Stimulated activated CD8-positive, alpha-beta memory T cell treated with anti-CD3 and anti-CD28 coated beads, Interleukin-7, amount 100 ng/mL, for 4 hours (primary cell): ENCODE measurements around the gene TBC1D22A.
"Not testable (repeated sequence)": the region's sequence is repeated elsewhere in the genome, so short reads cannot be mapped to it uniquely, and the experiment has no call there.

Source experiments
- DNase-seq, 2 donors: peaks; one replicate each; pipeline ENCODE4 v3.0.0-alpha.2; 2020; ENCODE audit warnings: low read depth in 2 of 2

Gene TBC1D22A

DNA sequence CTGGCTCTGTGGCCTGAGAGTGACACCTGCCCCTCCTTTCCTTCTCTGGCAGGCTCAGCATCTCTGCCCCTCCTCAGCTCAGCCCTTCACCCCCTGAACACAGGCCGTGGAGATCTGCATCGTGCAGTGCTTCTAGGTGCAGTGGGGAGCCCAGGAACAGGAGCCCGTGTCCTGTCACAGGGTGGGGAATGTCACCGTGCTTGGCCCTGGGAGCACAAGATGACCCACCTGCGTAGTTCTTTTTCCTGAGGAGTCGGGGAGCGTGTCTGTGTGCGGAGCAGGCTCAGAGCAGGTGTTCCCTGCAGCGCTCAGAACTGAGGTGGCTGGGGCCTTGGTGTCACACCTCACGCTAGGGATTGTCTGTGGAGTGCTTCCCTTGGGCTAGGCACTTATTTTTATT, 10.6 kb downstream of the TBC1D22A start:
- no peak for DNase-seq

DNA sequence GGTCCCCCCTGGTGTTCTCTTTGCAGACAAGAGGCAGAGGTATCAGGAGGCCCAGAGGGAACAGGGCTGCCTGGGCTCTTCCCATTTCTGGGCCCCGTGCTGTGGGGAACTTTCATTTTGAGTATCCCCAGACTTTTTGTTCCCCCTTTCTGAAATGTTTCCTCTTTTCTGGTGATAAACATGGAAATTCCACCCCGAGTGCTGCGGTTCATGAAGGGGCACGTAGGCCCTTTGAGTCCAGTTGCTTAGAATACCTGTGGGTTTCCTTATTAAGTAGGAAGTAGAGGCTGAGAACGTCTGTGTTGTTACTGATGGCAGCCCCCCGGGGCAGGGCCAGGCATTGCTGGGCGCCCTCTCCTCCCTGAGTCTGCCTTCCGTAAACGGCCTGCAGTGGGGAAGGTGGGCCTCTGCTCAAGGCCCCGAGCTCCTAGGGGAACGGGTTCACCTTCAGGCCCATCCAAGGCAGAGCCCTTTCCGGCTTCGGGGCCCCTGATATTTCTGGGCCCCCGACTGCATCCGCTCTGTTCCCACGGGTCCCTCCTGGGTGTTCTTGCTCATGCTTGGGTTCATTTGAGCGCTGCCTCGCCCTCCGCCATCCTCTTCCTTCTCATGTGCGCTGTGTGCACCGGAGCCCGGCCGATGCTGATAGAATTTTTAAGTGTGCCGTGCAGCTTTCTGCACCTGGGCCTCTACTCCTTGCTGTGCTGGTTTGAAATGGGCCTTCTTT, 12.0 kb downstream of the TBC1D22A start:
- no peak for DNase-seq

DNA sequence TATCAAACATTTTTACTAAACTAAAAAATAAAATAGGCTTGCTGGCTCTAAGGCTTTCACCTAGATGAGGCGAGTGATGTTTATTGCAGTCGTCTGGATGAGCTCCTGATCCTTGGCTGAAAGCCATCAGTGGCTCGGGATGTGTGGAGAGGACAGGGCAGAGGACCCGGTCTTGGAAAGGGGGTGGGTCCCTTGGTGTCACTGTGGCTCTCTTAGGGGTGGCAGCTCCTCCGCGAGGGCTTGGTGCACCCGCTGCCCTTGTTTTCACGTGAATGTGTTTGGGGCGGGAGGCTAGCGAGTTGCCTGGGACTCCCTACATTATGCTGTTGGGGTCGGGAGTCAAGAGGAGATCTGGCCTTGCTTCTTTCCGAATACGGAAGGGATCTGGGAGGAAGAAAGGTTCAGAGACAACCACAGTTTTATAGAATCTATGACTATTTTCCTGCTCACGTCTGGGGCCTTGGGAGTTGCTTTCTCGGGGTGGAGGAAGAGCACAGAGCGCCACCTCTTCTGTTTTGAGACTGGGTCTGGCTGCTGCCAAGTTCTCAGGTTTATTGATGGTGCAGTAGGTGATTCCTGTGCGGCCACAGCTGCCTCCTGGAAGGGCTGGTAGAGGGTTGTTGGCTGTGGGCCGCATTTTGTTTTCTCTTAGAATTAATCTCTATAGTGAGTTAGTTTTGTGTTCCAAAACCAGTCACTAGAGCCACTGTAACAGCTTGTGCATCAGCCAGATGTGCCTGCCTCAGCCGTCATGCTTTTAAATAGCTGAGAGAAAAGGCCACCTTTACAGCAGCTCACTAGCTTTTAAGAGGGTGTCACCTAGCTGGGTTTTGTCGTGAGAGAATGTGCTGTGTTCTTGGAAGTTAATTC, 12.8 kb downstream of the TBC1D22A start:
- DNase-seq, result no peak

DNA sequence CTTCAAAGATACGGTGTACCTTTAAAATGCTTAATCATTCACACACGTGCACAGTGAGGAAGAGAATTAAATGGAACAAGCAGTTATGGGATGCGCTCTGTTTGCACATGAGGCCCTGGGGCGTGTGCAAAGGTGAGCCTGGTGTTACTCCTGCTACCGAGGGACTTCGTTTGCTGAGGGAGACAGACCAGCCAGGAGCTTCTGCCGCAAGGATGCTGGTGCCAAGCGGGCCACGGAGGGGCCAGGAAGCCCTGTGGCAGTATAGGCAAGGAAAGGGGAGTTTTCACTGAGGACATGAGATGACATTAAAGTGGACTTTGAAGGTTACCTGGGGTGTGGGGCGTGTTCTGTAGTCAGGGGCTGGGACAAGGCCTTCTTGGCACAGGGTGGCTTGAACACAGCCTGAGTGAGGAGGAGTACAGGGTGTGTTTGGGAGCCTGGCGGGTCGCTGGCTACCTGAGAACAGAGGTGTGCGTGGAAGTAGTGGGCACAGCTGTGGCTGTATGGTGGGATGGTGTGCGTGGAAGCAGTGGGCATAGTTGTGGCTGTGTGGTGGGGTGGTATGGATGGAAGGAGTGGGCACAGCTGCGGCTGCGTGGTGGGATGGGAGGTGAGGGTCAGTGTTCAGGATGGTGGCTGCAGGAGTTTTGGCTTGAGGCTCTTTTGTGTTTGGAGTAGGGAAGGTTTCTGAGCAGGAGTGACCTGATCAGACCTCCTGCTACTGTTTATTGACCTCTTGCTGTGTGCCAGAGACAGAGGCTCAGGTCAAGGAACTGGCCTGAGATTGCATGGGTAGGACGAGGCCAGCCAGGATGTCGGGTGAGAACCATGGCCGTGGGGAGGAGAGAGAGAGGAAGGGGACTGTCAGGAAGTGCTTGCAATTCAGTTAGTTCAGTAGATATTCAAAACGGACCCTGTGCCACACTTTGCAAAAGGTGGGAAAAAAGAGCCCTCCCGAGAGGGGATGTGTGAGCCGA, 13.7 kb downstream of the TBC1D22A start:
- DNase-seq, result no peak

DNA sequence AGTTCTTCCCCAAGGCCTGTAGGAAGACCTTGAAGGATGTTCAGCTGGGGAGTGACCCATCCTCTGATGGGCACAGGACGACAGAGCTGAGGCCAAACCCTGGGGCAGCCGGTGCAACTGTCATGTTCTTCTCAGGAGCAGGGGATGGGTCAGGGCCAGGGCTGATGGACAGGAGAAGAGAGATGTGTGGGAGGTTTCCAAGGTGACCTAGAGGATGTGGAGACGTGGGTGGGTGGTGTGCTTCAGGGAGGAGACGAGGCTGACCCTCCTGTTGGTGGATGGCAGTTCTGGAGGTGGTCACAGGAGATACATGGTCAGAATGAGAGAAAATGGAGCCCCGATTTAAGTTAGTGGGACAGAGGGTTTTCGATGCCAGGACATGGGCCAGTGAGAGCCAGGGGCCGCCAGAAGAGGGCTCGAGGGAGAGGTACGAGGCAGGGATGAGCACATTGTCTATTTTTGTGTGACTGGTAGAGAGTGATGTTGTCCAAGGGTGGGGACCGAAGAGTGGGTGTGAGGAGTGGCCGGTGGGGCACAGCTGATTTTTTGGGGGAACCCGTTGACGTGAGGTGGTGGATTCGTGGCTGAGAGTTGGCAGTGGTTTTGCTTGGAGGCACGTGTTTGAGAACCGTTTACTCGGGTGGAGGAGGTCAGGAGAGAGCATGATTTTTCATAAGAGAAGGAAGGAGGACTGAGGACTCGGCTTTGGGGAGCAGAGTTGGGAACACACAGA, 14.6 kb downstream of the TBC1D22A start:
- no peak for DNase-seq

DNA sequence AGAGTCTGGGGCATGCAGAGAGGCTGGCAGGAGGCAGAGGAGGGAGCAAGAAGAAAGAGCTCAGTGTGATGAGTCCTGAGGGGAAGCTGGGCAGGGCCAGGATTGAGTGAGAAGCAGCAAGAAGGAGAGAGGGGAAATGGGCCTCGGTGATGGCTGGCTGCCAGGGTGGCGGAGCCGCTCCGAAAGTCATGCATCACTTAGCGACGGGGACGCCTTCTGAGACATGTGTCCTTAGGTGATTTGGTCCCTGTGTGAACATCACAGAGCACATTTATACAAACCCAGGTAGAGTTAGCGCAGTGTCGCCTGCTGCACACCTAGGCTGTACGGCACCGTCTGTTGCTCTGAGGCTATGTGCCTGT, 15.1 kb downstream of the TBC1D22A start:
- peak in 1 of 2 donors; percentile 25 for DNase-seq

DNA sequence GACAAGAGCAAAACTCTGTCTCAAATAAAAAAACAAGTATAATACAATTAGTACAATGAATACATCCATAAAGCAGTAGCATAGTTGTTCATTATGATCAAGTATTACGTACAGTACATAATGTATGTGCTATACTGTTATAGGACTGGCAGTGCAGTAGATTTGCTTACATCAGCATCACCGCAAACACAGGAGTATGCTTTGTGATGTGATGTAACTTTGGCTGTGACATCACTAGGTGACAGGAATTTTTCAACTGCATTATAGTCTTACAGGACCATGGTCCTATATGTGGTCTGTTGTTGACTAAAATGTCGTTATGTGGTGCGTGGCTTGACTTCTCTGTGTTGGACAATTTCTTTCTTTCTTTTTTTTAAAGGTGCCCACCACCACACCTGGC, 16.6 kb downstream of the TBC1D22A start:
- no peak for DNase-seq

DNA sequence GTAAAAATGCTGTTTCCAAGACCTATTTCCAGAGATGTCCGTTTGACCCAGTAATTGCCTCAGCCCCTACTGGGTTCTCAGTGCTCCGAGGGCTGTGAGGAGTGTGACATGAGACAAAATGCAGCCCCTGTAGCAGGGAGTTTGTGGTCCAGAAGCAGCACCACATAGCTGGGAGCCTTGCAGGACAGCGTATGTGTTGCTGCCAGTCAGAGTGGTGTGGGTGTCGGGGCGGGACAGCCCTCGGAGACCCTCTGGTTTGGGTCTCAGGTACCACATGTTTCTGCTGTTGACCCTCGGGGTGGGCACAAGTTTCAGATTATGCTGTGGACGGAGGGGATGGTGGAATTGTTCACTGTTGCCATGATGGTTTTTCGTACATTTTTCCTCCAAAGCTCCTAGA, 17.2 kb downstream of the TBC1D22A start:
- no peak for DNase-seq

DNA sequence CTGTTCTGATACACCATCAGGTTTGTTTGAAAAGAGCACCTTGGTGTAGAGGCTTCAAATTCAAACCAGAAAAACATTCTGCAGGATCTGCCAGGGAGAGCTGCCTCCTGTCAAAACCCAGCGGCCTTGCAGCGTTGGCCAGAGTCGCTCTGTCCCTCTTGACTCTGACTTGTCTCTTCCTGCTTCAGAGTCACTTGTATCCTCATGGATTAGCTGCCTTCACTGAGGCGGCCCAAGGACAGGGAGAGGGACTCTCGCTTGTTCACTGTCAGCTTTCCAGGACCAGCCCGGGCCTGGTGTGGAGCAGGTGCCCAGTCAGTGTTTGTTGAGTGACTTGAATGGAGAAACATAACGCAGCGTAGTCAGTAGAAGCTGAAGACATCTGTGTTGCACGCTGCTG, 18.0 kb downstream of the TBC1D22A start:
- no peak for DNase-seq

DNA sequence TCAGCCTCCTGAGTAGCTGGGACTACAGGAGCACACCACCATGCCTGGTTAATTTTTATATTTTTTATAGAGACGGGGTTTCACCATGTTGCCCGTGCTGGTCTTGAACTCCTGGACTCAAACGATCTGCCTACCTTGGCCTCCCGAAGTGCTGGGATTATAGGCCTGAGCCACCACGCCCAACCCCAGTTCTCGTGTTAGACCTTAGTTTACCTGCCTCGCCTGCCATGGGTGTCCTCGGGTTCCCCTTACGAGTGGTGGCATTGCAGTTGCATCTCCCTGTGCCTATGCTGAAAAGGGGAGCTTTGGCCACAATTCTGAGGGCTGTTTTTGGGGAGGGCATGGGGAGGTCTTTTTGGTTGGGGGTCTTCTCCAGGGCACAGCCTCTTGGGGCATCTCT, 18.8 kb downstream of the TBC1D22A start:
- no peak for DNase-seq

DNA sequence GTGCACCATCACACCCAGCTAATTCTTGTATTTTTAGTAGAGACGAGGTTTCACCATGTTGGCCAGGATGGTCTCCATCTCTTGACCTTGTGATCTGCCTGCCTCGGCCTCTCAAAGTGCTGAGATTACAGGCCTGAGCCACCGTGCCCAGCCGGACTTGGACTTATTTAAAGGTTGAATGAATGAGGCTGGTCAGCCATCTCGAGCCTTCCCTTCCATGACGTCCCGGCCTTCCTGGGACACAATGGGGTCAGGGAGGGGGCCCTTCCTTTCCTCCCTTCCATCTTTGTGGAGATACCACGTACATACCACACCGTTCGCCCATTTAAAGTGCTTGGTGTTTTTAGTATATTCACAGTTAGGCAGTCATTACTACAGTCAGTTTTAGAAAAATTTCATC, 19.8 kb downstream of the TBC1D22A start:
- not testable (repeated sequence) for DNase-seq

DNA sequence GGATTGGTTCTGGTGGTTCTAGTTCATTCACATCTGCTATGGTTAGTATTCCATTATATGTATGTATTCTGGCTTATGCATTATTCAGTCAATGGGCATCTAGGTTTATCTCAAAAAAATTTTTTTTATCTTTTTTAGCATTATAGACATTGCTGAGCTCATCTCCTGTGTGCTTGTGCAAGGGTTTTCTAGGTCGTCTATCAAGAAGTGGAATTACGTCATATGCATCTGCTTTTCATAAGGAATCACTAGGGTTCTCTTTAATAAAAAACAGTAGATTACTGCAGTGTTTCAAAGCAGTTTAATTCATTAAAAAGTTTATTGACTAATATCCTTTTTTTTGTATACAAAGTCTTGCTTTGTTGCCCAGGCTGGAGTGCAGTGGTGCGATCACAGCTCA, 21.3 kb downstream of the TBC1D22A start:
- DNase-seq, result no peak

DNA sequence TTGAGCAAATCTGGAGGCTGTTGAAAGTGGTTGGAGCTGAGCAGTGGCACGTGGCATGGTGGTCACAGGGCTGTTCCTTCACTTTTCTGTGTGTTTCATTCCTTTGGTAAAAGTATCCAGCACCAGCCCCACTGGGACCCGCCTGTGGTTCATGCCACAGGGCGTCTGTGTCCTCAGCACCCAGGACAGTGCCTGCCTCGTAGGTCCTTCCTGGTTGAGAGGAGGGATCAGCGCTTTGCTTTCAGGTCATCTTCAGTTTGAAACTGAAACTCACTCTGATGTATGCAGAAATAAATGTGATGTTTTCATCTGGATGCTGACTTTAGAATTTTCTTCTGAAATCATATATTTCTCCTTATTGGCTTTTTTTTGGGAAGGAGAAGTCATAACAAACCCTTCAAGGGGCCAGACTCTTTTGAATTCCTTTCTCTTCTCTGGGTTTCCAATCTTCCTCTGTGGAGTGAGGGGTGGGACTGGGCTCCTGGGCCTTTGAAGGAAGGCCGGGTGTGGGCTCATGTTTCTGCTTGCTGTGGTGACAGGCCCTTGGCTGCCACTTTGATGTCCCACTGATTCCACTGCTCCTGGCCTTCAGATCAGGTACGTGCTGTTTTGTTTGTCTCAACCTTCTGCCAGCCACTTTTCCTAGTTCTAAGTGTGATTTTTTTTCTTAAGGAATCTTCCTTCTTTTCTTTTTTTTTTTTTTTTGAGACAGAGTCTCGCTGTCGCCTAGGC, 26.2 kb downstream of the TBC1D22A start:
- DNase-seq, result no peak

DNA sequence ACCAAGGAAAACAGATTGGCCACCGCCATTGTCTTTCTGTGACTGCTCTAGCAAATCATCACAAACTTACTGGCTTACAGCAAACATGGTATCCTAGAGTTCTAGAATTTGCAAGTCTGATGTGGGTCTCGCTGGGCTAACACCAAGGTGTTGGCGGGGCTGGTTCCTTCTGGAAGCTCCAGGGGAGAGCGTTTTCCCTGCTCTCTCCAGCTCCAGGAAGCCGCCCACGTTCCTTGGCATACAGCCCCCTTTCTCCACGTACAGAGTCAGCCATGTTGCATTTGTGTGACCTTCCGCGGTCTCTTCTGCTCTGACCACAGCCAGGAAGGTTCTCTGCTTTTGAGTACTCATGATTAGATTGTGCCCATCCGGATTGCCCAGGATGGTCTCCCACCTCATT, 27.5 kb downstream of the TBC1D22A start:
- no peak for DNase-seq

DNA sequence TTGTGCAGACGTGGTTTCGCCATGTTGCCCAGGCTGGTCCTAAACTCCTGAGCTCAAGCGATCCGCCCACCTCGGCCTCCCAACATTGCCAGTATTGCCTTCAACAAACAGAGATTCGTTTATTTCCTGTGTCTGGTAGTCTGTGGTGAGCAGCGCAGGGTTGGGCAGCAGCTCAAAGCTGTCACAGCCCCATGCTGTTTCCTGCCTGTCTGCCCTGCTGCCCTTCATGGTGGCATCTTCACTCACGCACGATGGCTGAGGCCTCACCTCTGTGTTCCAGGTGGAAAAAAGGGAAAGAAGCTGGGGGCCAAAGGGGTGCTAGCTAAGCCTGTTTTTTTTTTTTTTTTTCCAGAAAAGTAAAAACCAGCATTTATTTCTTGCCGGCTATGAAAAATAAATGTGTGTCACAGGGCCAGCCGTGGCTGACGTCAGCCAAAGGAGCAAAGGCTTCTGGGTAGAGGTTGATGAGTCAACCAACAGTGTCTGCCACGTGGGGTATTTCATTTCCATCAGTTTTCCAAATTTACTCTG, 28.8 kb downstream of the TBC1D22A start:
- peak; percentile 72 to 74 for DNase-seq

DNA sequence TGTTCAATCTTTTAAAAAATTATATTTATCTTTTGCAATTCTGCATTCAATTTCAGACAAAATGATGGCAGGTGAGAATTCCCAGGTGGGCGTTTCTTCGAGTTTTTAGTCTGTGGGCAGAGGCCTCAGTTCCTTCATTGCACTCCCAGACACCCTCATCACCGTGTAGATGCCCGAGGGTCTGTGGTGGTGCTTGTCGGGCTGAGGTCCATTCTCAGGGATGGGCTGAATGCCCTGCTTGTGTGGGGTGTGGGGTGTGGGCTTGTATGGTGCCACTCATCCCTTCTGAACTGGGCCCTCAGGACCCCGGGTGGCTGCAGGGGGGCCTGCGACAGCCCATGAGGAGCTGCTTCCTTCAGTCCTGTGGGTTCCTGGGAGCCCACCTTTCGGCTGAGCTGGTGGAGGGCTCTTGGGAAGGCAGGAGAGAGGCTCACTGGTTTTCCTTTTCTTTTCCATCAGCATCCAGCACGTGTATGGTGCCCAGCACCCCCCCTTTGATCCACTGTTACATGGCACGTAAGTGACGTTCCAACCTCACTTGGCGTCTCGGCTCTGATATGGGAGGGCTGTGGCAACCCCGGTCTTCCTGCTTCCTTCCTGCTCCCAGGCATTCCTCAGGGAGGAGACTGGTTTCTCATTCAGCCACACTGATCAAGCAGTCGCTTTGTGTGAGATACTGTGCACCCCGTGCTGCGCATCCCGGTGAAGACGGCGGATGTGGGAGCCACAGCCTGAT, 29.8 kb downstream of the TBC1D22A start:
- DNase-seq, result no peak

DNA sequence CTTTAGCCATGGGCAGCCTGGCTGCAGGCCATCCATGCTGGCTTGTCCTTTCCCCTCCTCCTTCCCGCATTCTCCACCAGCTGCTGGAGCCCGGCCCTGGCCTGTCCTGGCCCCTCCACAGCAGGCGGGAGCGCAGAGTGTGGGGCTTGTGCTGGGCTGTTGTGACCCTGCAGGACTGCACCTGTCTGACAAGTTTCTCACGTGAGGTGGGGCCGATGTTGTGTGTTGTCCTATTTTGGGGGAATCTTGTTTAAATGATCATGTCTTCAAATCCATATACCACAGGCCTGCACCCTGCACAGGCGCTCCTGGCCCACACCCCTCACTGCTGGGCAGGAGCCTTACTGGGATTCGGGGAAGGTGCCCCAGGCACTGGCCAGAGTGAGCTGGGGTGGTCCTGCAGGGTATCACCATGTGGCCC, 30.4 kb downstream of the TBC1D22A start:
- DNase-seq, result no peak

DNA sequence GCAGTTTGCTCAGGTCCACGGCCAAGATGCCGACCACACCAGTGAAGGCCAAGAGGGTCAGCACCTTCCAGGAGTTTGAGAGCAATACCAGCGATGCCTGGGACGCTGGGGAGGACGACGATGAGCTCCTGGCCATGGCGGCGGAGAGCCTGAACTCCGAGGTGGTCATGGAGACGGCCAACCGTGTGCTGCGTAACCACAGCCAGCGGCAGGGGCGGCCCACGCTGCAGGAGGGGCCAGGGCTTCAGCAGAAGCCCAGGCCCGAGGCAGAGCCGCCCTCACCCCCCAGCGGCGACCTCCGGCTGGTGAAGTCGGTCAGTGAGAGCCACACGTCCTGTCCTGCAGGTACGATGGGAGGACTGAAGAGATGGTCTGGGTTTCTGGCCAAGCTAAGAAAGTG, 31.0 kb downstream of the TBC1D22A start:
- no peak for DNase-seq

DNA sequence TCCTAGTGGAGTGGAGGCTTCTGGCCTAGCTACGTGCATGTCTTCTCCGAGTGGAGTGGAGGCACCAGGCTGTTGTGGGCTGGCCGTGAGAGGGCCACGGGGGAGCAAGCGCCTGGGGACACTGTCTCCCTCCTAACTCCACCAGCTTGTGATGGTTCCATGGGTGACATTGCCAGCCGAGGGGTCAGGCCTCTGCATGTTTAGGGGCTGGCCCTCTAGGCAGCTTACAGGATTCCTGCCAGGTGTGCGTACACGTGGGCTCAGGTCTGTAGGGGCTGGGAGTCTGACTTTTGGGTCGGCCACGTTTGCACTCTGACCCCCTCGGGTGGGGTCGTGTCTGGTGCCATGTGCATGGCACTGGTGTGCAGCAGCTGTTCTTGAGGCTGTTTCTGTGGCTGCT, 31.6 kb downstream of the TBC1D22A start:
- DNase-seq, result no peak

DNA sequence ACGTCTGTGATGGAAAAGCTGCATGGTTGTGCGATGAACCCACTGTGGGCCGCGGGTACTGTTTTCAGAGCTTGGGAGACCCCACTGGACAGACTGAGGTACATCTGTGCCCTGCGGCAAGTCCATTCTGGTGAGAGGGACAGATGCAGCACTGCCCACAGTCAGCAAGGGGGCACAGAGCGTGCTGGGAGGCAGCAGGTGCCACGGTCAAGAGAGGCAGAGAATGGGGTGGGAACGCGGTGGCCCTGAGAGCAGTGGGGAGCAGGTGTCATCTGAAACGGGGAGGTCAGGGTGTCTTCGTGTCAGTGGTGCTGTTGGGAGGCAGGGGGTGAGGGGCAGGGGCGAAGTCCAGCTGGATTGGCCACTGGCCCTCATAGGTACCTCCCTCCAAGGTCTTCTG, 32.0 kb downstream of the TBC1D22A start:
- no peak for DNase-seq
